NCI-H524 (cell line): ENCODE measurements around the gene SLC2A10.

ENCODE experiments used
- DNase-seq, 2 experiments: peaks; one replicate each; lab custom pipeline; 2025; lab: John Stamatoyannopoulos, UW

SLC2A10 gene

DNA sequence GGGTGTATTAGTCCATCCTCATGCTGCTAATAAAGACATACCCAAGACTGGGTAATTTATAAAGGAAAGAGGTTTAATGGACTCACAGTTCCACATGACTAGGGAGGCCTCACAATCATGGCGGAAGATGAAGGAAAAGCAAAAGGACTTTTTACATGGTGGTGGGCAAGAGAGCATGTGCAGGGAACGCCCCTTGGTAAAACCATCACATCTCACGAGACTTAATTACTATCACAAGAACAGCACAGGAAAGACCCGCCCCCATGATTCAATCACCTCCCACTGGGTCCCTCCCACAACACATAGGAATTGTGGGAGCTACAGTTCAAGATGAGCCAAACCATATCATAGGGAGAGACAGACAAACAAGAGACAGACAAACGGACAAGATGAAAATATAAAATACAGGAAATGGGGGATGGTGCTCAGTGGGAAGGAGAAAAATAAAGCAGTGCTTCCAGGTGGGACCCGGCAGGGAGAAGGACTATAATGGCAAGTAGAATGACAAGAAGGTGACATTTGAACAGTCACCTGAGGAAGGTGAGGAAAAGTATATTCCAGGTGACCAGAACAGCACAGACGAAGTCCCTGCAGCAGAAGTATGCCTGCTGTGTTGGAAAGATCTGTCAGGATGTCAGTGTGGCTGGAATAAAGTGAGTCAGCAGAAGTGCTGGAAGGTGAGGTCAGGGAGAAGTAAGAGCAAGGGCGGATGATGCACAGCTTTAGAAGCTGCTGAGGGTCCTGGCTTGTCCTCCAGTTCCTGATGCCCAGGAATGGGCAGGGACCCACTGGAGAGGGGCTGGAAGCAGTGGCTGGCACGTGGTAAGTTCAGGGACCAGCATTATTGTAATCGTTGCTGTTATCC, 61.1 kb downstream of the SLC2A10 start:
- no peak for DNase-seq

- DNase-seq = no peak
Observed at GRCh38 chr20:46771195-46771588, 61.7 kb downstream of the SLC2A10 start.

DNA sequence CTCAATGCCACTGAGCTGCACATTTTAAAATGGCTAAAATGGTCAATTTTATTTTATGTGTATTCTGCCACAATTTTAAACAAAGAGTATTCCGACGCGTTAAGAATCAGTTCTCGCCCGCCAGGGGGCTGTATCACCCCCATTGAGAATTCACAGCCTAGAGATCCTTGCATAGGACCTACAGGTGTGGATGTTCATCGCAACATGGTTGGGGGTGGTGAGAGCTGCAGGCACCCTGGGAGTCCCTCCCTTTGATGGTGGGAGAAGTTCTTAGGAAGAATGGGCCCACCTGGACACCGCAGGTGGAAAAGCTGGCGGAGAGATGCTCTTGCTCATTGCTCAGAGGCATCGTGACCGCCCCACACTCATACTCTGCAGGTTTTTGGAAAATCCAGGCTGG, 63.5 kb downstream of the SLC2A10 start:
- DNase-seq = peak; percentile 17 to 63

GRCh38 chr20:46773680-46774079, 64.2 kb downstream of the SLC2A10 start:
- no peak for DNase-seq

GRCh38 chr20:46774236-46774635, 64.8 kb downstream of the SLC2A10 start:
- no peak for DNase-seq

GRCh38 chr20:46774943-46775560, 65.6 kb downstream of the SLC2A10 start:
- DNase-seq = no peak

- DNase-seq = no peak
Observed at GRCh38 chr20:46775806-46776205, 66.4 kb downstream of the SLC2A10 start.

DNA sequence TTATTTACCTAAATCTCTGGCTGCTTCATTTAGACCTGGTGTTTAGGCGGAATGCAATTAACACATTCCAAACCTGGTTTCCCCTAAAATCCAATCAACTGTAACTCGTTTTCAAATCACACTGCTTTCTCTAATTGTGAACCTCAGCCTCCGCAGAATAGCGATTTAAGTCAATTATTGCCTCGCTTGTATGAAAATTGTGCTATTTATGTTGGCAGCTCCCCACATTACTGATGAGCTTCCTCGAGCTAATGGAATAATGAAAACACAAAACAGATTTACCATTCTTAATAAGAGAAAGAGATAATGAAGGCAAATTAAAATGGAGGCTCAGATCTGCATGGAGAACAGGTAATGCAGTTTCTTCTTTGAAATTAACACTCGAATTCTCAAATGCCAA, 67.9 kb downstream of the SLC2A10 start:
- no peak for DNase-seq

- no peak for DNase-seq
Observed at GRCh38 chr20:46779831-46780230, 70.4 kb downstream of the SLC2A10 start.

GRCh38 chr20:46784436-46785127, 75.1 kb downstream of the SLC2A10 start:
- DNase-seq = no peak
